GM19468 (cell line): Measurements from ENCODE around the gene ZNF177.
"Not testable (repeated sequence)": the region's sequence is repeated elsewhere in the genome, so short reads cannot be mapped to it uniquely, and the experiment has no call there.

ENCODE experiments used
- ATAC-seq: cut with Tn5 transposase; IDR thresholded peaks from one replicate; pipeline ENCODE4 v1.9.1; 2021; ENCODE audit warnings: mild to moderate bottlenecking, moderate library complexity, moderate number of reproducible peaks; ENCODE audit not compliant: unreplicated experiment; ENCODE audit errors: extremely low read depth

The ZNF177 gene

DNA sequence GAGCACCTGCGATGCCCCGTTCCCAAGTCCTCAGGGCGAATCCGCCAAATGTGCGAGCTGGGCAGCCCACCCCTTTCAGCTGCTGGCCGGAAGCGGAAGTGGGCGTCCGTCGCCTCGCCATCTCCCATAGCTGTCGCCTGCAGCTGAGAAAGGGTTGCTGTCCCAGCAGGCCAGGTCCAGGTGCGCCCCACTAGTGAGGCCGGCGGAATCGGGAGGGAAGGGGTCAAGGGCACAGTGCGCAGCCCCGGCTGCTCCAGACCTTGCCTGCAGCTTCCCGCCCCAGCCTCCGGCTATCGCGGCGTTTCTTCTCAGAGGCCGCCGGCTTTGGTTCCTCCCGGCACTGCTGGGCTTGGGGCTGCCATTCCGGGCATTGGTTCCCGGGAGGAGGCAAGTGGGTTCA lies at the start of gene ZNF177:
Gene ZNF177 (plus strand): TSS at position 109 of the 400 bp plus-strand sequence. CDS start 15,299 bp downstream, outside the sequence.
- no peak for ATAC-seq

- no peak for ATAC-seq
These were observed 49.1 kb upstream of the ZNF177 start for GRCh38 chr19:9313756-9314155.

GRCh38 chr19:9321338-9321737 lies 41.5 kb upstream of the ZNF177 start:
- no peak for ATAC-seq

GRCh38 chr19:9321756-9322155 lies 41.1 kb upstream of the ZNF177 start:
- ATAC-seq: not testable (repeated sequence)

DNA sequence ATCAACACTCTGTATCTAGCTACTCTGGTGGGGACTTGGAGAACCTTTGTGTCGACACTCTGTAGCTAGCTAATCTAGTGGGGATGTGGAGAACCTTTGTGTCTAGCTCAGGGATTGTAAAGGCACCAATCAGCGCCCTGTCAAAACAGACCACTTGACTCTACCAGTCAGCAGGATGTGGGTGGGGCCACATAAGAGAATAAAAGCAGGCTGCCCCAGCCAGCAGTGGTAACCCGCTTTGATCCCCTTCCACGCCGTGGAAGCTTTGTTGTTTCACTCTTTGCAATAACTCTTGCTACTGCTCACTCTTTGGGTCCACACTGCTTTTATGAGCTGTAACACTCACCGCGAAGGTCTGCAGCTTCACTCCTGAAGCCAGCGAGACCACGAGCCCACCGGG lies 40.6 kb upstream of the ZNF177 start:
- not testable (repeated sequence) for ATAC-seq

DNA sequence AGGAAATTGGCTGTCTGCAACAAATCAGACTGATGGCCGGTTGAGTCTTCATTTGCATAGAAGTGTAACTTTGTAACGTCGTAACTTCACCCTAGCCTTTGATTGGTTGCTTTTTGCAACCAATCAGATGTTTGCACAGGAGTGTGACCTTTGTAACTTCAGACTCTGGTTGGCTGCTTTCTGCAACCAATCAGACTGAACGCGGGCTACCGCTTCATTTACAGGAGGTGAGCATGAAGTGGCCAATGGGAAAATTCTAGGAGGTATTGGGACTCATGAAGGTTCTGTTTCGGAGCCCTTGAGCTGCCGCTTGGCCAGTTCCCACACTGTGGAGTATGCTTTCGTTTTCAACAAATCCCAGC lies 39.3 kb upstream of the ZNF177 start:
- ATAC-seq: no peak

DNA sequence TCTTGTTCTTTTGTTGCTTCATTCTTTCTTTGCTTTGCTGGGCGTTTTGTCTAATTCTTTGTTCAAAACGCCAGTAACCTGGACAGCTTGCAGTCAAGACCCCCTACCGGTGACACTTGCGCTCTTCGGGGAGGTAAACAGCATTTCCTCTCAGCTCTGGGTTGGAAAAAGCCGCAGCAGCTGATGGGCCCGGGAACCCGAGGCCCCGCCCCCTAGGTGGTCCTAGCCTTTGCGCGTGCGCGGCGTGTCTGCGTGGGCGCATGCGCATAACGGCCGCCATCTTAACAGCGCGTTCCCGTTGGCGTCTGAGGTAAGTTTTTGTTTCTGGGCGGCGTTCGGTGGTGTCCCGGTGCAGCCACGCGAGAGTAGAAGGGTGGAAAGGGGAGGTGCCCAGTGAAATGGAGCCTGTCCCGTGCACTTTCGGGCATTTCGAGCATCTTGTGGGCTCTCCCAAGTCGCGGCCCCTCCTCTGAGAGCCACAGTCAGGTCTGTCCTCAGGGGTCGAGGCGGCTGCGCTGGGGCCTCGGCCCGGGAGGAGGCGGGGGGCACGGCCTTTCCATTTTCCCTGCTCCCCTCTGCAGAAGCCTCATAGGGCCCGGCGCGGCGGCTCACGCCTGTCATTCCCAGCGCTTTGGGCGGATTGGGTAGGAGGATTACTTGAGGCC lies 38.8 kb upstream of the ZNF177 start, which contains the start of gene ZNF559:
Gene ZNF559 (plus strand): TSS at position 261 of the 665 bp plus-strand sequence. CDS start 14,371 bp downstream, outside the sequence.
- peak; percentile 75 for ATAC-seq

DNA sequence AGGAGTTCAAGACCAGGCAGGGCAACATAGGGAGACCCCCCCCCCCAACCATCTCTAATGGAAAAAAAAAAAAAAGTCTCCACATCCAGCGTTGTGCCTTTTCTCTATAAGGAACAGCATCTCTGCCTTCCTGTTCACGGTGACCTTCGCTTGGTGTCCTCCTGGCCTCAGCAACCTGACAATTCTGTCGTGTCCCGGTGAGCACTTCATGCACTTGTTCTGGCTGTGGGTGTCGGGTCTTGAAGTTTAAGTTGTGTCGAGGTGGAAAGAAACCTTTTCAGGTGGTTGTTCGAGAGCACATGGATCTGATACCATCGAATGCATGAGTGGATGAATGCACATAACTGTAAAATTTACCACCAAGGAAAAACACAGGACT lies 38.2 kb upstream of the ZNF177 start:
- ATAC-seq: no peak

DNA sequence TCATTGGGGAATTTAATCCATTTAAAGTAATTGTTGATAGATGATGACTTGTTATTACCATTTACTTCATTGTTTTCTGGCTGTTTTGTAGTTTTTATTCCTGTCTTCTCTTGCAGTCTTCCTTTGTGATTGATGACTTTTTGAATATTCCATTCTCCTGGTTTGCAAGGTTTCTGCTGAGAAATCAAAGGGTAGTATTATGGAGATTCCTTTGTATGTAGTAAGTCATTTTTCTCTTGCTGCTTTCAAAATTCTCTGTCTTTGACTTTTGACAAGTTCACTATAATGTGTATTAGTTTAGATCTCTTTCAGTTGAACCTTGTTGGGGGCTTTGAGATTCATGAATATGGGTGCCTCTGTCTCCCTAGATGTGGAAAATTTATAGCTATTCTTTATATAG lies 32.8 kb upstream of the ZNF177 start:
- no peak for ATAC-seq

DNA sequence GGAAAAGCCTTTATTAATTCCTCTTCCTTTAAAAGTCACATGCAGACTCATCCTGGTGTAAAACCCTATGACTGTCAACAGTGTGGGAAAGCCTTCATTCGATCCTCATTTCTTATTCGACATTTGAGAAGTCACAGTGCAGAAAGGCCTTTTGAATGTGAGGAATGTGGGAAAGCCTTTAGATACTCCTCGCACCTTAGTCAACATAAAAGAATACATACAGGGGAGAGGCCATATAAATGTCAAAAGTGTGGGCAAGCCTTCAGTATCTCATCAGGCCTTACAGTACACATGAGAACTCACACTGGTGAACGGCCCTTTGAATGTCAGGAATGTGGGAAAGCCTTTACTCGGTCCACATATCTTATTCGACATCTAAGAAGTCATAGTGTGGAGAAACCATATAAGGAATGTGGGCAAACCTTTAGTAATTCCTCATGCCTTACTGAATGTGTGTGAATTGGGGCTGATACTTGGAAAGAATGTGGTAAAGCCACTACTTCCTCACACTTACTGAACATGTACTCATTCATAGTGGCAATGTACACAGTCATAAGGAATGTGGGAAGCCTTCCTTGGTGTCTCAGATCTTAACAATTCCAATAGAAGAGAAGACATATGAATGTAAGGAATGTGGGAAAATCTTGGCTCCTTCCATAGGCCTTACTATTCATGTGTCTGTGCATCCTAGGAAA lies 20.1 kb upstream of the ZNF177 start:
- ATAC-seq: no peak

GRCh38 chr19:9345005-9345404 lies 17.8 kb upstream of the ZNF177 start:
- ATAC-seq: no peak

GRCh38 chr19:9348253-9348652 lies 14.6 kb upstream of the ZNF177 start:
- ATAC-seq: no peak

- no peak for ATAC-seq
These were observed 14.1 kb upstream of the ZNF177 start for GRCh38 chr19:9348671-9349070.

DNA sequence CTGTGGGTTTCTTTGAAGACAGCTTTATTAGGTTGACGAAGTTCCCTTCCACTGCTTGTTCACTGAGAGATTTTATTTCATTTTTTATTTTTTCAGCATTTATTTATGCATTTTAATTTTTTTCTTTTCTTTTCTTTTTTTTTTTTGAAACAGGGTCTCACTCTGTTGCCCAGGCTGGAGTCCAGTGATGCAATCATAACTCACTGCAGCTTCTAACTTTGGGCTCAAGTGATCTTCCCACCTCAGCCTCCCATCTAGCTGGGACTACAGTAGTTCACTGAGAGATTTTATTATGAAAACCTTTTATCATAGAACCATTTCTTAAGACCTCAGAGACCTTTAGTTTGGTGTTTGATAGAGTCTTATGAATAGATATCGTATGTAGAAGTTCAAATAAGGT lies 10.3 kb upstream of the ZNF177 start:
- ATAC-seq: no peak

DNA sequence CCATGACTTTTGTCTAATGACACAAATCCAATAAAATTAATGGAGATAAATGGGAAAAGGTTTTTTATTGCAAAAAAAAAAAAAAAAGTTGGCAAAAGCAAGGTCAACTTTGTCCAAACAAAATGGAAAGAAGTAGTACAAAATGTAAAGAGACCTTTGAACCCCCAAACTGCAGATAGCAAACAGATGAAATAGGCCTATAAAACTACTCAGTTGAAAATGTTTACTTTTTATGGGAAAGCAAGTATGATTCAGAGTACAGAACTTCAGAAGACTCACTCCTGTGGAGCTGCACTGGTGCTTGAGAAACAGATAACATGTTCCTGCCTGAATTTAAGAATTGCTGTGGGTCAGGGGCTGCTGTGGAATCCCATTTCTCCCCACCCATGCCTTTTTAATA lies 9.8 kb upstream of the ZNF177 start:
- no peak for ATAC-seq

GRCh38 chr19:9354651-9355050 lies 8.2 kb upstream of the ZNF177 start:
- no peak for ATAC-seq

- ATAC-seq: no peak
These were observed 8.2 kb downstream of the ZNF177 start for GRCh38 chr19:9370738-9371619.

DNA sequence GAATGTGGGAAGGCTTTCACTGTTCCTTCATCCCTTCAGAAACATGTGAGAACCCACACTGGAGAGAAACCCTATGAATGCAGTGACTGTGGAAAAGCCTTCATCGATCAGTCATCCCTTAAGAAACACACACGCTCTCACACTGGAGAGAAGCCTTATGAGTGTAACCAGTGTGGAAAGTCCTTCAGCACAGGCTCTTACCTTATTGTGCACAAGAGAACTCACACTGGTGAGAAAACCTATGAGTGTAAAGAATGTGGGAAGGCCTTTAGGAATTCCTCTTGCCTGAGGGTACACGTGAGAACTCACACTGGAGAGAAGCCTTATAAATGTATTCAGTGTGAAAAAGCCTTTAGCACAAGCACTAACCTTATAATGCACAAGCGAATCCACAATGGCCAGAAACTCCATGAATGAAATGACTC lies 18.6 kb downstream of the ZNF177 start:
- no peak for ATAC-seq

DNA sequence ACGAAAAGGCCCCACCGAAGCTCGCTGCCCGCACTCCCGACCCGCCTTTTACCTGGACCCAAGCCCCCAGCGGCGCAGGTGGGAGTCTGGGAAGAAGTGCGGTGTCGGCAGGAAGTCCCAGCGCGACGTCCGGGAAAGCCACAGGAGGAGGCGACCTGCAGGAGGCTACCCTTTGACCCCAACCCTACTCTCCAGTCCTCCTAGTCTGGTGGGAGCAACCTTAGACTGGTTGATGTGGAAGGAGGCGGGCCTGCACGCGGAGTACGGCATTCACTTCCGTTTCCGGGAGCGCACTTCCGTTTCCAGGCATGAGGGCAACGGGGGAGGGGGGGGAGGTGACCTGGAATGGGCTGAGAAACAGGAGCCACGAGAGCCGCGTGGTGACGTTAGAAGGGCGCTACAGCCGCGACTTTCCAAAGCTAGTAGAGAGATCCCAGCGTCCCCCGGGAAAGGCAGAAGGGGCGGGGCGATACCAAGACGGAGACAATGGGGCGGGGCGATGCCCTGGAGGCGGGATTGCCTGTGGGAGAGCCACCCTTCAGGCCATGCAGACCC lies 44.1 kb downstream of the ZNF177 start:
- no peak for ATAC-seq

DNA sequence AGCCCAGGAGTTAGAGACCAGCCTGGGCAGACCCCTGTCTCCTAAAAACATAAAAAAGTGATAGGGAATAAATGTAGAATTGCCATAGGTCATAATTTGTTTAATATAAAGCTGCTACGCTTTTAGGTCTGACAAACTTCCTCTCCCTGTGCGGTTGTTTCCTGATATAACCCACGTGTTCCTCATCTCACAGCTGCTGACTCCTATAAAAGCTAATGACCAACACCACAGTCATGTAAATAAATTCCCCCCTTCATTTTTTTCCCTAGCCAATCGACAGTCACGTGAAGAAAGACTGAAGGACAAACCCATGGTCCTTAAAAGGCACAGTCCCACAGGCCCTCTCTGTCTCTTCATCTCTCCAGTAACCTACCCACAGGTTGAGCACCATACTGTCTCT lies 45.0 kb downstream of the ZNF177 start:
- no peak for ATAC-seq
